GM10248 (cell line): ENCODE measurements around the gene LRRFIP1.

Experiments used
- CTCF ChIA-PET: fragments of 300-600 bp; sonication (Branson Sonifier 250); formaldehyde crosslinking; extraction: SDS; loops from one replicate; lab custom pipeline; 2021; ENCODE audit warnings: antibody characterized with exemption; lab: Yijun Ruan, JAX
- POLR2A ChIA-PET: fragments of 350-650 bp; sonication (Branson Sonifier 250); formaldehyde crosslinking; extraction: SDS; loops from one replicate; lab custom pipeline; 2020; ENCODE audit warnings: antibody characterized with exemption; lab: Yijun Ruan, JAX
- DNase-seq: peaks from one replicate; pipeline ENCODE4 v3.0.0; 2012; ENCODE audit errors: extremely low spot score
- CTCF ChIP-seq: IDR thresholded peaks from 2 replicates; pipeline ENCODE4 v1.5.1; 2012; ENCODE audit warnings: mild to moderate bottlenecking, low read depth; ENCODE audit errors: extremely low read depth, missing control alignments, control extremely low read depth

Gene LRRFIP1

GRCh38 chr2:237643066-237643465 is 15.7 kb downstream of the LRRFIP1 start:
- ChIA-PET CTCF (no interaction called here), POLR2A (no interaction called here)
- no peak for TF ChIP-seq CTCF

GRCh38 chr2:237643582-237644380 is 16.4 kb downstream of the LRRFIP1 start:
- ChIA-PET POLR2A (no interaction called here), CTCF (no interaction called here)
- DNase-seq = no peak
- no peak for TF ChIP-seq CTCF

More at GRCh38 chr2:237643066-237643465, 15.7 kb downstream of the LRRFIP1 start:
- no peak for DNase-seq

GRCh38 chr2:237644381-237644703 is 17.0 kb downstream of the LRRFIP1 start:
- CTCF ChIA-PET = no interaction called here
- DNase-seq = no peak
- POLR2A ChIA-PET = no interaction called here
- no peak for TF ChIP-seq CTCF

GRCh38 chr2:237645261-237645660 is 17.9 kb downstream of the LRRFIP1 start:
- no peak for DNase-seq
- ChIA-PET CTCF (no interaction called here), POLR2A (no interaction called here)

GRCh38 chr2:237647176-237648015 is 20.0 kb downstream of the LRRFIP1 start:
- ChIA-PET POLR2A (no interaction called here), CTCF (no interaction called here)
- TF ChIP-seq CTCF = no peak
- no peak for DNase-seq

More at GRCh38 chr2:237645261-237645660, 17.9 kb downstream of the LRRFIP1 start:
- no peak for TF ChIP-seq CTCF

GRCh38 chr2:237648016-237648381 is 20.6 kb downstream of the LRRFIP1 start:
- no peak for TF ChIP-seq CTCF
- ChIA-PET CTCF (no interaction called here), POLR2A (no interaction called here)
- DNase-seq = no peak
